ENCODE measurements around the gene FBXO7. TPM values are rescaled to one million over a fixed set of nuclear protein-coding genes. Genes with fewer than 3 reads are reported as not detected.
A peak's percentile ranks its signal among the peaks of the same experiment; 100 is the strongest.

The FBXO7 gene
- total RNA-seq (100 to 1,000 TPM; 106 to 117 TPM), polyA plus RNA-seq (ENCODE audit: insufficient read length in 2 of 2) (100 to 1,000 TPM; 108 to 109 TPM)
- long read RNA-seq, donor 1, transcript FBXO7-202 (9 exons, 1,888 nt), result minor isoform, 7 of 41 reads
- long read RNA-seq, donor 1, transcript FBXO7-201 (9 exons, 2,195 nt), result major isoform, 19 of 41 reads
- long read RNA-seq, donor 1, partial matches to known transcripts, result 7 of 41 reads
- long read RNA-seq, donor 1, other reads (novel, unspliced or antisense), result 0 of 41 reads
- long read RNA-seq, donor 2, transcript FBXO7-201 (9 exons, 2,195 nt), result major isoform, 8 of 51 reads
- long read RNA-seq, donor 2, transcript FBXO7-202 (9 exons, 1,888 nt), result minor isoform, 7 of 51 reads
- long read RNA-seq, donor 2, partial matches to known transcripts, result 27 of 51 reads
- long read RNA-seq, donor 2, other reads (novel, unspliced or antisense), result 0 of 51 reads
- long read RNA-seq, donor 3, transcript FBXO7-202 (9 exons, 1,888 nt), result minor isoform, 5 of 14 reads
- long read RNA-seq, donor 3, transcript FBXO7-201 (9 exons, 2,195 nt), result major isoform, 8 of 14 reads
- long read RNA-seq, donor 3, partial matches to known transcripts, result 0 of 14 reads
- long read RNA-seq, donor 3, other reads (novel, unspliced or antisense), result 0 of 14 reads
- long read RNA-seq, donor 4, transcript FBXO7-204 (9 exons, 1,921 nt), result minor isoform, 5 of 51 reads
- long read RNA-seq, donor 4, transcript FBXO7-201 (9 exons, 2,195 nt), result major isoform, 21 of 51 reads
- long read RNA-seq, donor 4, transcript FBXO7-202 (9 exons, 1,888 nt), result minor isoform, 6 of 51 reads
- long read RNA-seq, donor 4, partial matches to known transcripts, result 15 of 51 reads
- long read RNA-seq, donor 4, other reads (novel, unspliced or antisense), result 0 of 51 reads

DNA sequence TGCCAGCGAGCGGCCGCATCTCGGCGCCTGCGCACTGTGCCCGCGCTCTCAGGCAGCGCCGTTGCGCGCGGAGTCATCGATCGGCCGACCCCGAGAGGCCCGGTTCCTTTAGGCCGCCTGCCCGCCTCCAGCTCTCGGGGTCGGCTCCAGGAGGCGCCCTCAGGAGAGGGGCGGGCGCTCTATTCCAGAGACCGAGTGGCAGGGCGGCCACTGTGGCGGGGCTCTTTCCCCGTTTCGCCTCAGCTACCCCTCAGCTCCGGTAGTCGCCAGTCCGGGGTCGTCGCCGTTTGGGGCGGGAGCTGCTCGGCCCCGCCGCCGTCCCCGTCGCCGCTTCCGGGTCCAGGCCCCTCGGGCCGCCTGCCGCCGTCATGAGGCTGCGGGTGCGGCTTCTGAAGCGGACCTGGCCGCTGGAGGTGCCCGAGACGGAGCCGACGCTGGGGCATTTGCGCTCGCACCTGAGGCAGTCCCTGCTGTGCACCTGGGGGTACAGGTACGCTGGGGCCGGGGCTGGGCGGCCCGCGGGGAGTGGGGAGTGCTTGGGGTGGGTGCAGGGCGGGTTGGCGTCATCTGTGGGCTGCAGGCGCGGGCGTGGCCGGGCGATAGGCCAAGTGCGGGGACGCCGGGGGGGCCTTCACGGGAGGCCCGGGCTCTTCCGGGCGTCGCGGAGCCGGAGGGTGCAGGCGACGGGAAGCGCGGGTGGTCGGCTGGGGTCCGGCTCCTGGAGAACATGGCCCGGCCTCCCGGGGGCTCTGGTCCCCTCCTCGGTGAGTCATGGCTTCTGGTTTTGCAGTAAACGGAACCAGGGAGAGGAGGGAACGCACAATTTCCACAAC is at the start of gene FBXO7:
Gene FBXO7 (plus strand): TSS at position 177 of the 833 bp plus-strand sequence. CDS start 192 bp downstream, at position 369.
- Histone ChIP-seq H3K27ac (ENCODE audit: low read depth, low read length) (peak within 1 kb of the TSS; percentile 81), H3K36me3 (ENCODE audit: control insufficient read depth, insufficient read depth, low read length) (no peaks in the 10 kb centered on the region), H3K4me1 (ENCODE audit: control insufficient read depth, insufficient read depth, low read length) (peaks cover 10% of the 10 kb centered on the region), H3K9me3 (ENCODE audit: control insufficient read depth, insufficient read depth, low read length) (no peaks in the 10 kb centered on the region), H3K4me3 (ENCODE audit: low read depth, low read length) (peak within 1 kb of the TSS; percentile 66), H3K27me3 (ENCODE audit: control insufficient read depth, insufficient read depth, low read length) (no peaks in the 10 kb centered on the region)
- under 1% methylated on average over 92 of the region's 92 CpGs for WGBS (ENCODE audit: insufficient coverage)
- peak; percentile 85 to 98 (median 92) for DNase-seq (ENCODE audit: low read depth in 4 of 6, low spot score in 6 of 6)

DNA sequence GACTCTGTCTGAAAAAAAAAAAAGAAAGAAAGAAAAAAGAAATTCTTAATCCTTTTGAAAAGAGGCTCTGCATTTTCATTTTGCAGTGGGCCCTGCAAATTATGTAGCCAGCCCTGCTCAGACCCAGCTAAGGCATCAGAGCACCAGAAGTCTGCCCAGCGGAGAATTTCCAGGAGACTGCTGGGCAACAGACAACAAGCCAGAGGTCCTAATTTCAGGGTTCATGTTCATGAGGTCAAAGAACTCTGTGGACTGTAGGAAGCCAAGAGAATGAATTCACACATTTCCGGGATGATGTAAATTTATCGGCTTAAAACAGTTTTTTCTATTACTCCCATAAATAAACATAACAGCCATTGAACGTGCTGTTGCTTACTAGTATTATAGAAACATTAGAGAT is 47.7 kb upstream of the FBXO7 start:
- no peak for DNase-seq (ENCODE audit: low read depth in 4 of 6, low spot score in 6 of 6)
- H3K4me3 ChIP-seq (ENCODE audit: low read depth, low read length), result no peak overlapping the region
- no peaks in the 10 kb centered on the region for H3K4me1 ChIP-seq (ENCODE audit: control insufficient read depth, insufficient read depth, low read length)
- H3K27ac ChIP-seq (ENCODE audit: low read depth, low read length), result no peak overlapping the region
- no peaks in the 10 kb centered on the region for H3K36me3 ChIP-seq (ENCODE audit: control insufficient read depth, insufficient read depth, low read length)
- no peaks in the 10 kb centered on the region for H3K9me3 ChIP-seq (ENCODE audit: control insufficient read depth, insufficient read depth, low read length)
- H3K27me3 ChIP-seq (ENCODE audit: control insufficient read depth, insufficient read depth, low read length), result peaks cover 2% of the 10 kb centered on the region
- 100% methylated on average over 1 of the region's 4 CpGs for whole genome bisulfite sequencing (ENCODE audit: insufficient coverage)

DNA sequence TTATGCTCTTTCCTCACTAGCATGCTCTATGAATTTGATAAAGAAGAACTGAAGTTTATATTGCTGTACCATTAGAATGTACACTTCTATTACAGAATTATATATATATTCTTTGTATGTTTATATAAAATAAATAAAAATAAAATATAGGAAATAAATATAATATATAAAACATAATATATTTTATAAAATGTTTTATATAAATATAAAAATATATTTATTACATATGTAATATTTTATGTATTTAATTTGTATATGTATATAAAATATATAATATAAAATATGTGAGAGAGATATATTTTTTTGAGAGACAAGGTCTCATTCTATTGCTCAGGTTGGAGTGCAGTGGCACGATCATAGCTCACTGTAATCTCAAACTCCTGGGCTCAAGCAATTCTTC is 44.3 kb upstream of the FBXO7 start:
- Histone ChIP-seq H3K4me1 (ENCODE audit: control insufficient read depth, insufficient read depth, low read length) (no peaks in the 10 kb centered on the region), H3K9me3 (ENCODE audit: control insufficient read depth, insufficient read depth, low read length) (no peaks in the 10 kb centered on the region), H3K36me3 (ENCODE audit: control insufficient read depth, insufficient read depth, low read length) (no peaks in the 10 kb centered on the region), H3K27me3 (ENCODE audit: control insufficient read depth, insufficient read depth, low read length) (no peaks in the 10 kb centered on the region), H3K27ac (ENCODE audit: low read depth, low read length) (no peak overlapping the region), H3K4me3 (ENCODE audit: low read depth, low read length) (no peak overlapping the region)
- no CpG with 5 or more reads among the region's 1 CpG for WGBS (ENCODE audit: insufficient coverage)
- no peak for DNase-seq (ENCODE audit: low read depth in 4 of 6, low spot score in 6 of 6)

DNA sequence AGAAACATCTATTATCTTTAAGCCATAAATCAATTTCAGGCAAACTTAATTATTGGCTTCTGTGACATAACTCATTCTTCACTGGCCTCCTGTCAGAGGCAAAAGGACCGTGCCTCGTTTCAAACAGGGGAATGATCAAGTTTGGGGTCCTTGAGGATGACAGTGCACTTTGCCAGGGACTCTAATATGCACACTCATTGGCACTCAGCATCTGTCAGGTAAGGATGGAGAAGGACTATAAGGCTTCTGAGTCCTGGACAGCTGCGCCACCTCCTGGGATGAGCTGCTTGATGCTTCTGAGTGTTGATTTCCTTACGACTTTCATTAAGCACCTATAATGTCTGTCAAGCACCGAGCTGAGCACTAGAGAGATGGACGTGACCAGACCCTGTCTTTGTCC is 30.5 kb upstream of the FBXO7 start:
- no peak overlapping the region for H3K4me3 ChIP-seq (ENCODE audit: low read depth, low read length)
- 65% methylated on average over 2 of the region's 6 CpGs for WGBS (ENCODE audit: insufficient coverage)
- H3K27ac ChIP-seq (ENCODE audit: low read depth, low read length), result no peak overlapping the region
- H3K36me3 ChIP-seq (ENCODE audit: control insufficient read depth, insufficient read depth, low read length), result no peaks in the 10 kb centered on the region
- H3K4me1 ChIP-seq (ENCODE audit: control insufficient read depth, insufficient read depth, low read length), result no peaks in the 10 kb centered on the region
- H3K27me3 ChIP-seq (ENCODE audit: control insufficient read depth, insufficient read depth, low read length), result no peaks in the 10 kb centered on the region
- peak in 1 of 6 donors; percentile 18 for DNase-seq (ENCODE audit: low read depth in 4 of 6, low spot score in 6 of 6)
- H3K9me3 ChIP-seq (ENCODE audit: control insufficient read depth, insufficient read depth, low read length), result no peaks in the 10 kb centered on the region

DNA sequence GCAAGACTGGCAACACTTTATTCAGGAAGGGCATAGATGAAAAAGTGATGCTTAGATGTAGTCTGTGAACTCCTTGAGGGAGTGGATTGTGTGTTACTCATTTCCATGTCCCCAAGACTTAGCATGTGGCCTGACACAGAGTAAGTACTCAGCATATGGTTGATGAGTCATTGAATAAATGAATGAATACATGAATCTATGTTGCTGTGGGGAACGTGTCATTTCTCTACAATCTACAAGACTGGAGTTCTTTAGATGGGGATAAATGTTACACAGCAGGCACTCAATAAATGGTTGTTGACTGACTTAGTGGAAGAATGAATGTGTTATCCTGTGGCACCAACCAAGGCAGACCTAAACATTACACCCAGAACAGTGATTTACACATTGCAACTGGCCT is 28.3 kb upstream of the FBXO7 start:
- H3K27me3 ChIP-seq (ENCODE audit: control insufficient read depth, insufficient read depth, low read length), result no peaks in the 10 kb centered on the region
- H3K27ac ChIP-seq (ENCODE audit: low read depth, low read length), result no peak overlapping the region
- H3K36me3 ChIP-seq (ENCODE audit: control insufficient read depth, insufficient read depth, low read length), result no peaks in the 10 kb centered on the region
- DNase-seq (ENCODE audit: low read depth in 4 of 6, low spot score in 6 of 6), result no peak
- H3K4me3 ChIP-seq (ENCODE audit: low read depth, low read length), result no peak overlapping the region
- H3K9me3 ChIP-seq (ENCODE audit: control insufficient read depth, insufficient read depth, low read length), result no peaks in the 10 kb centered on the region
- no peaks in the 10 kb centered on the region for H3K4me1 ChIP-seq (ENCODE audit: control insufficient read depth, insufficient read depth, low read length)
- WGBS (ENCODE audit: insufficient coverage), result no CpG with 5 or more reads among the region's 1 CpG

DNA sequence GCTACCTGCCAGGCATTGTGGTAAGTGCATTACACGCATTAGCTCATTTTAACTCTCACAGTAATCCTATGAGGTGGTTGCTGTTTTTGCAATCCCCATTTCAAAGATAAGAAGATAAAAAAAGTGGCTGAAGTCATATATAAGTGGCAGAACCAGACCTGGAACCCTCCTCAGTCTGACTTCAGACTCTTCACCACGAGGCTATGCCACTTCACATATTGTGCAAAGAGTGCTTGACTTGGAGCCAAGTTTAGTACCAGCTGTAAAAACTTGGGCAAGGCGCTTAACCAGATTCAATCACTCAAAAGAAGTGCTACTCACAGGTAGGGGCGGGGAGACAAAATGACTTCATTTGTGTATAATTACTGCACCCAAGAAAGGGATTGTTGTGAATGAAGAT is 25.6 kb upstream of the FBXO7 start:
- 29% methylated on average over 1 of the region's 4 CpGs for WGBS (ENCODE audit: insufficient coverage)
- no peak for DNase-seq (ENCODE audit: low read depth in 4 of 6, low spot score in 6 of 6)
- H3K27me3 ChIP-seq (ENCODE audit: control insufficient read depth, insufficient read depth, low read length), result no peaks in the 10 kb centered on the region
- no peaks in the 10 kb centered on the region for H3K9me3 ChIP-seq (ENCODE audit: control insufficient read depth, insufficient read depth, low read length)
- H3K27ac ChIP-seq (ENCODE audit: low read depth, low read length), result no peak overlapping the region
- no peak overlapping the region for H3K4me3 ChIP-seq (ENCODE audit: low read depth, low read length)
- H3K4me1 ChIP-seq (ENCODE audit: control insufficient read depth, insufficient read depth, low read length), result no peaks in the 10 kb centered on the region
- no peaks in the 10 kb centered on the region for H3K36me3 ChIP-seq (ENCODE audit: control insufficient read depth, insufficient read depth, low read length)

DNA sequence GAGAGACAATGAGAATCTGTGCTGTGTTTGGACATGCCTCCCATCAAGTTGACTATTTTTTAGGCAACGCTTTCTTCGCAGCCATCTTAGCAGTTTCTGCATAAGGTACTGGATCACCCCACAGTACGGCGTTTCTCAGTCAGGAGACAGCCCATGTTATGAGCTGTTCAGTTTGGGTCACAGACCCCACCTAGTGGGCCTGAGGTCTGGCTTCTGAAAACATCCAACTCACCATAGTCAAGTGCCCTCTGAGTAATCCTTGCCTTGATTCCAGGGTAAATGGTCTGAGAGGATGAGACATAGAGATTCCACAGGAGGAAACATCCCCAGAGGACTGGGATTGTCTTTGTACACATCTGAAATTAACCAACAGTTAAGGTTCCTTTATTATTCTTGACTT is 17.6 kb upstream of the FBXO7 start:
- Histone ChIP-seq H3K27me3 (ENCODE audit: control insufficient read depth, insufficient read depth, low read length) (peaks cover 5% of the 10 kb centered on the region), H3K9me3 (ENCODE audit: control insufficient read depth, insufficient read depth, low read length) (no peaks in the 10 kb centered on the region)
- DNase-seq (ENCODE audit: low read depth in 4 of 6, low spot score in 6 of 6), result no peak

DNA sequence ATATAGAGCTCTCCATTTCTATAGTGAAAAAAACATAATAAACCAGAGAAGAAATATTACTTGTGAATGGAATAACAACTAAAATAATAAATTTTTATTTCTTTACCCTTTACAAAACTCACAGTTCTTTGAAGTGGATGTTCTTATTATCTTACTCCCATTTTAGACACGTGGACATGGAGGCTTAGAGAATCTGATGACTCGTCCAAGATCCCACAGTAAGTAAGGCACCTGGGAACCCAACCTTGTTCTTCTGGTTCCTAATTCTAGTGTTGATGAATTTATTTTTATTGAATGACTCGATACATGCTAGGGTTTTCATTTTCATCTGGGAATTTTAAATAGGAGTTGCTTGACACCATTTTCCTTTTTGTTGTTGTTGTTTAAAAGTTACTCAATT is 12.2 kb upstream of the FBXO7 start:
- H3K4me3 ChIP-seq (ENCODE audit: low read depth, low read length), result no peak overlapping the region
- H3K9me3 ChIP-seq (ENCODE audit: control insufficient read depth, insufficient read depth, low read length), result no peaks in the 10 kb centered on the region
- WGBS (ENCODE audit: insufficient coverage), result no CpG with 5 or more reads among the region's 3 CpGs
- H3K27me3 ChIP-seq (ENCODE audit: control insufficient read depth, insufficient read depth, low read length), result peaks cover 2% of the 10 kb centered on the region
- H3K27ac ChIP-seq (ENCODE audit: low read depth, low read length), result no peak overlapping the region
- DNase-seq (ENCODE audit: low read depth in 4 of 6, low spot score in 6 of 6), result no peak
- no peaks in the 10 kb centered on the region for H3K36me3 ChIP-seq (ENCODE audit: control insufficient read depth, insufficient read depth, low read length)
- H3K4me1 ChIP-seq (ENCODE audit: control insufficient read depth, insufficient read depth, low read length), result no peaks in the 10 kb centered on the region

More for the DNA sequence above, 17.6 kb upstream of the FBXO7 start:
- no peaks in the 10 kb centered on the region for H3K36me3 ChIP-seq (ENCODE audit: control insufficient read depth, insufficient read depth, low read length)
- no peak overlapping the region for H3K27ac ChIP-seq (ENCODE audit: low read depth, low read length)
- no peaks in the 10 kb centered on the region for H3K4me1 ChIP-seq (ENCODE audit: control insufficient read depth, insufficient read depth, low read length)
- 83% methylated on average over 4 of the region's 4 CpGs for WGBS (ENCODE audit: insufficient coverage)
- H3K4me3 ChIP-seq (ENCODE audit: low read depth, low read length), result no peak overlapping the region

DNA sequence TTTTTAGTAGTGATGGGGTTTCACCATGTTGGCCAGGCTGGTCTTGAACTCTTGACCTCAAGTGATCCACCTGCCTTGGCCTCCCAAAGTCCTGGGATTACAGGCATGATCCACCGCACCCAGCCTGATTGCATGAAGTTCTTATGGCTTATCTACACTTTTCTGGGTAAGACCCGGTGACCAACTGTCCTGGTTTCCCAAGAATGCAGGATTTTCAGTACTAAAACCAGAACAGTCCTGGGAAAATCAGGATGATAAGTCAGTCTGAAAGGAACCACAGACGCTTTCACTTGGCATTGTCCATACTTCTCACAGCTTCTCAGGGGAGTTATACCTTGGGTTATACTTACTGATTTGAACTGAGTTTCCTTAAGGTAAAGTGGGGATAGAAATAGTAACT is 8.9 kb upstream of the FBXO7 start:
- Histone ChIP-seq H3K36me3 (ENCODE audit: control insufficient read depth, insufficient read depth, low read length) (no peaks in the 10 kb centered on the region), H3K4me3 (ENCODE audit: low read depth, low read length) (no peak overlapping the region), H3K27ac (ENCODE audit: low read depth, low read length) (no peak overlapping the region), H3K9me3 (ENCODE audit: control insufficient read depth, insufficient read depth, low read length) (no peaks in the 10 kb centered on the region), H3K27me3 (ENCODE audit: control insufficient read depth, insufficient read depth, low read length) (no peaks in the 10 kb centered on the region), H3K4me1 (ENCODE audit: control insufficient read depth, insufficient read depth, low read length) (no peaks in the 10 kb centered on the region)
- 85% methylated on average over 2 of the region's 3 CpGs for whole genome bisulfite sequencing (ENCODE audit: insufficient coverage)
- DNase-seq (ENCODE audit: low read depth in 4 of 6, low spot score in 6 of 6), result no peak
